MM.1S (cell line): ENCODE data around the gene ST3GAL4.

Source experiments
- EZH2 ChIP-seq: fragments of 300-600 bp; sonication (generic); optimal IDR thresholded peaks from 2 replicates; pipeline ENCODE3; 2017; ENCODE audit warnings: low read depth, mild to moderate bottlenecking, antibody characterized with exemption, low read length, mixed read lengths
- EZH2phosphoT487 ChIP-seq: fragments of 300-600 bp; sonication (generic); IDR thresholded peaks from 2 replicates; pipeline ENCODE4 v1.6.1; 2018; ENCODE audit warnings: antibody characterized with exemption, low read length
- TF ChIP-seq, protein P1 (sequence below): fragments of 300-600 bp; sonication (generic); IDR thresholded peaks from 2 replicates; pipeline ENCODE4 v1.5.1; 2016; ENCODE audit warnings: antibody characterized with exemption, low read length, mixed read lengths

- TF ChIP-seq, protein P1, sequence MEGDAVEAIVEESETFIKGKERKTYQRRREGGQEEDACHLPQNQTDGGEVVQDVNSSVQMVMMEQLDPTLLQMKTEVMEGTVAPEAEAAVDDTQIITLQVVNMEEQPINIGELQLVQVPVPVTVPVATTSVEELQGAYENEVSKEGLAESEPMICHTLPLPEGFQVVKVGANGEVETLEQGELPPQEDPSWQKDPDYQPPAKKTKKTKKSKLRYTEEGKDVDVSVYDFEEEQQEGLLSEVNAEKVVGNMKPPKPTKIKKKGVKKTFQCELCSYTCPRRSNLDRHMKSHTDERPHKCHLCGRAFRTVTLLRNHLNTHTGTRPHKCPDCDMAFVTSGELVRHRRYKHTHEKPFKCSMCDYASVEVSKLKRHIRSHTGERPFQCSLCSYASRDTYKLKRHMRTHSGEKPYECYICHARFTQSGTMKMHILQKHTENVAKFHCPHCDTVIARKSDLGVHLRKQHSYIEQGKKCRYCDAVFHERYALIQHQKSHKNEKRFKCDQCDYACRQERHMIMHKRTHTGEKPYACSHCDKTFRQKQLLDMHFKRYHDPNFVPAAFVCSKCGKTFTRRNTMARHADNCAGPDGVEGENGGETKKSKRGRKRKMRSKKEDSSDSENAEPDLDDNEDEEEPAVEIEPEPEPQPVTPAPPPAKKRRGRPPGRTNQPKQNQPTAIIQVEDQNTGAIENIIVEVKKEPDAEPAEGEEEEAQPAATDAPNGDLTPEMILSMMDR: no peak
- no peak for TF ChIP-seq EZH2
- no peak for TF ChIP-seq EZH2phosphoT487
These were observed 4.6 kb downstream of the ST3GAL4 start for GRCh38 chr11:126360049-126360446.
